Measurements from ENCODE around the gene PECR.

DNA sequence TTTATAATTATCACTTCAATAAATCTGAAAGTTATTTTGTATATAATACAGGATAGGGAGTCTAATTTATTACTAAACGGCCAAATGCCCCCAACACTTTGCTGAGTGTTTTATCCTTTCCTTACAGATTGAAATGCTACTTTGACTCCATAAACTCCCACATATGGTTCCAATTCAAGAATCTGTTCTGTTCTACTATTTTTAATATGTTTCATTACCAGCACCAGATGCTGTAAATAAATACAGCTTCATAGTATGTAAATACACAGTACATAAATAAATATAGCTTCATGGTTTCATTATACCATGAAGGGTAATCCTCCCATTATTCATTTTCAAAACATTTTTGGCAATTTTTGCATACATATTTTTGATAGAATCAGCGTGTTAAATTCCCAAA lies 34.2 kb downstream of the PECR start:
- TF ChIP-seq ZNF791 (tag by site-specific recombination; IDR thresholded peaks at IDR 0.05) (no peak), TCF7L2 (IDR thresholded peaks at IDR 0.05; ENCODE audit: borderline replicate concordance, low read depth, low read length) (no peak), ZNF571 (tag by site-specific recombination; IDR thresholded peaks at IDR 0.05) (no peak), FEZF1 (tag by site-specific recombination; IDR thresholded peaks at IDR 0.05) (no peak), KLF9 (tag by site-specific recombination; IDR thresholded peaks at IDR 0.05; ENCODE audit: low read depth) (no peak), ZNF600 (tag by site-specific recombination; IDR thresholded peaks at IDR 0.05) (no peak), GLIS2 (tag by site-specific recombination; IDR thresholded peaks at IDR 0.05) (no peak)
- TF ChIP-seq, protein P1, sequence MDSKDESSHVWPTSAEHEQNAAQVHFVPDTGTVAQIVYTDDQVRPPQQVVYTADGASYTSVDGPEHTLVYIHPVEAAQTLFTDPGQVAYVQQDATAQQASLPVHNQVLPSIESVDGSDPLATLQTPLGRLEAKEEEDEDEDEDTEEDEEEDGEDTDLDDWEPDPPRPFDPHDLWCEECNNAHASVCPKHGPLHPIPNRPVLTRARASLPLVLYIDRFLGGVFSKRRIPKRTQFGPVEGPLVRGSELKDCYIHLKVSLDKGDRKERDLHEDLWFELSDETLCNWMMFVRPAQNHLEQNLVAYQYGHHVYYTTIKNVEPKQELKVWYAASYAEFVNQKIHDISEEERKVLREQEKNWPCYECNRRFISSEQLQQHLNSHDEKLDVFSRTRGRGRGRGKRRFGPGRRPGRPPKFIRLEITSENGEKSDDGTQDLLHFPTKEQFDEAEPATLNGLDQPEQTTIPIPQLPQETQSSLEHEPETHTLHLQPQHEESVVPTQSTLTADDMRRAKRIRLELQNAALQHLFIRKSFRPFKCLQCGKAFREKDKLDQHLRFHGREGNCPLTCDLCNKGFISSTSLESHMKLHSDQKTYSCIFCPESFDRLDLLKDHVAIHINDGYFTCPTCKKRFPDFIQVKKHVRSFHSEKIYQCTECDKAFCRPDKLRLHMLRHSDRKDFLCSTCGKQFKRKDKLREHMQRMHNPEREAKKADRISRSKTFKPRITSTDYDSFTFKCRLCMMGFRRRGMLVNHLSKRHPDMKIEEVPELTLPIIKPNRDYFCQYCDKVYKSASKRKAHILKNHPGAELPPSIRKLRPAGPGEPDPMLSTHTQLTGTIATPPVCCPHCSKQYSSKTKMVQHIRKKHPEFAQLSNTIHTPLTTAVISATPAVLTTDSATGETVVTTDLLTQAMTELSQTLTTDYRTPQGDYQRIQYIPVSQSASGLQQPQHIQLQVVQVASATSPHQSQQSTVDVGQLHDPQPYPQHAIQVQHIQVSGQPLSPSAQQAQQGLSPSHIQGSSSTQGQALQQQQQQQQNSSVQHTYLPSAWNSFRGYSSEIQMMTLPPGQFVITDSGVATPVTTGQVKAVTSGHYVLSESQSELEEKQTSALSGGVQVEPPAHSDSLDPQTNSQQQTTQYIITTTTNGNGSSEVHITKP (tag by site-specific recombination; IDR thresholded peaks at IDR 0.05): no peak
- TF ChIP-seq, protein P2, sequence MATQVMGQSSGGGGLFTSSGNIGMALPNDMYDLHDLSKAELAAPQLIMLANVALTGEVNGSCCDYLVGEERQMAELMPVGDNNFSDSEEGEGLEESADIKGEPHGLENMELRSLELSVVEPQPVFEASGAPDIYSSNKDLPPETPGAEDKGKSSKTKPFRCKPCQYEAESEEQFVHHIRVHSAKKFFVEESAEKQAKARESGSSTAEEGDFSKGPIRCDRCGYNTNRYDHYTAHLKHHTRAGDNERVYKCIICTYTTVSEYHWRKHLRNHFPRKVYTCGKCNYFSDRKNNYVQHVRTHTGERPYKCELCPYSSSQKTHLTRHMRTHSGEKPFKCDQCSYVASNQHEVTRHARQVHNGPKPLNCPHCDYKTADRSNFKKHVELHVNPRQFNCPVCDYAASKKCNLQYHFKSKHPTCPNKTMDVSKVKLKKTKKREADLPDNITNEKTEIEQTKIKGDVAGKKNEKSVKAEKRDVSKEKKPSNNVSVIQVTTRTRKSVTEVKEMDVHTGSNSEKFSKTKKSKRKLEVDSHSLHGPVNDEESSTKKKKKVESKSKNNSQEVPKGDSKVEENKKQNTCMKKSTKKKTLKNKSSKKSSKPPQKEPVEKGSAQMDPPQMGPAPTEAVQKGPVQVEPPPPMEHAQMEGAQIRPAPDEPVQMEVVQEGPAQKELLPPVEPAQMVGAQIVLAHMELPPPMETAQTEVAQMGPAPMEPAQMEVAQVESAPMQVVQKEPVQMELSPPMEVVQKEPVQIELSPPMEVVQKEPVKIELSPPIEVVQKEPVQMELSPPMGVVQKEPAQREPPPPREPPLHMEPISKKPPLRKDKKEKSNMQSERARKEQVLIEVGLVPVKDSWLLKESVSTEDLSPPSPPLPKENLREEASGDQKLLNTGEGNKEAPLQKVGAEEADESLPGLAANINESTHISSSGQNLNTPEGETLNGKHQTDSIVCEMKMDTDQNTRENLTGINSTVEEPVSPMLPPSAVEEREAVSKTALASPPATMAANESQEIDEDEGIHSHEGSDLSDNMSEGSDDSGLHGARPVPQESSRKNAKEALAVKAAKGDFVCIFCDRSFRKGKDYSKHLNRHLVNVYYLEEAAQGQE (tag by site-specific recombination; IDR thresholded peaks at IDR 0.05): no peak
- TF ChIP-seq, protein P3, sequence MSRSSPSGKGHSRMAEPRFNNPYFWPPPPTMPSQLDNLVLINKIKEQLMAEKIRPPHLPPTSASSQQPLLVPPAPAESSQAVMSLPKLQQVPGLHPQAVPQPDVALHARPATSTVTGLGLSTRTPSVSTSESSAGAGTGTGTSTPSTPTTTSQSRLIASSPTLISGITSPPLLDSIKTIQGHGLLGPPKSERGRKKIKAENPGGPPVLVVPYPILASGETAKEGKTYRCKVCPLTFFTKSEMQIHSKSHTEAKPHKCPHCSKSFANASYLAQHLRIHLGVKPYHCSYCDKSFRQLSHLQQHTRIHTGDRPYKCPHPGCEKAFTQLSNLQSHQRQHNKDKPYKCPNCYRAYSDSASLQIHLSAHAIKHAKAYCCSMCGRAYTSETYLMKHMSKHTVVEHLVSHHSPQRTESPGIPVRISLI (tag by site-specific recombination; IDR thresholded peaks at IDR 0.05): no peak
- TF ChIP-seq, protein P4, sequence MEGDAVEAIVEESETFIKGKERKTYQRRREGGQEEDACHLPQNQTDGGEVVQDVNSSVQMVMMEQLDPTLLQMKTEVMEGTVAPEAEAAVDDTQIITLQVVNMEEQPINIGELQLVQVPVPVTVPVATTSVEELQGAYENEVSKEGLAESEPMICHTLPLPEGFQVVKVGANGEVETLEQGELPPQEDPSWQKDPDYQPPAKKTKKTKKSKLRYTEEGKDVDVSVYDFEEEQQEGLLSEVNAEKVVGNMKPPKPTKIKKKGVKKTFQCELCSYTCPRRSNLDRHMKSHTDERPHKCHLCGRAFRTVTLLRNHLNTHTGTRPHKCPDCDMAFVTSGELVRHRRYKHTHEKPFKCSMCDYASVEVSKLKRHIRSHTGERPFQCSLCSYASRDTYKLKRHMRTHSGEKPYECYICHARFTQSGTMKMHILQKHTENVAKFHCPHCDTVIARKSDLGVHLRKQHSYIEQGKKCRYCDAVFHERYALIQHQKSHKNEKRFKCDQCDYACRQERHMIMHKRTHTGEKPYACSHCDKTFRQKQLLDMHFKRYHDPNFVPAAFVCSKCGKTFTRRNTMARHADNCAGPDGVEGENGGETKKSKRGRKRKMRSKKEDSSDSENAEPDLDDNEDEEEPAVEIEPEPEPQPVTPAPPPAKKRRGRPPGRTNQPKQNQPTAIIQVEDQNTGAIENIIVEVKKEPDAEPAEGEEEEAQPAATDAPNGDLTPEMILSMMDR (tag by site-specific recombination; IDR thresholded peaks at IDR 0.05): no peak
- TF ChIP-seq, protein P5, sequence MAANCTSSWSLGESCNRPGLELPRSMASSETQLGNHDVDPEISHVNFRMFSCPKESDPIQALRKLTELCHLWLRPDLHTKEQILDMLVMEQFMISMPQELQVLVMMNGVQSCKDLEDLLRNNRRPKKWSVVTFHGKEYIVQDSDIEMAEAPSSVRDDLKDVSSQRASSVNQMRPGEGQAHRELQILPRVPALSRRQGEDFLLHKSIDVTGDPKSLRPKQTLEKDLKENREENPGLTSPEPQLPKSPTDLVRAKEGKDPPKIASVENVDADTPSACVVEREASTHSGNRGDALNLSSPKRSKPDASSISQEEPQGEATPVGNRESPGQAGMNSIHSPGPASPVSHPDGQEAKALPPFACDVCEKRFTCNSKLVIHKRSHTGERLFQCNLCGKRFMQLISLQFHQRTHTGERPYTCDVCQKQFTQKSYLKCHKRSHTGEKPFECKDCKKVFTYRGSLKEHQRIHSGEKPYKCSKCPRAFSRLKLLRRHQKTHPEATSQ (tag by site-specific recombination; IDR thresholded peaks at IDR 0.05): no peak
